WTC11 (cell line): Measurements from ENCODE around the gene RASL11A. TPM values are rescaled to one million over a fixed set of nuclear protein-coding genes. Genes with fewer than 3 reads are reported as not detected.
"Not testable (repeated sequence)": the region's sequence is repeated elsewhere in the genome, so short reads cannot be mapped to it uniquely, and the experiment has no call there.

ENCODE experiments used
- ATAC-seq: fragments of 200-7000 bp; cut with Tn5 transposase; 2 replicates; pipeline ENCODE4 v1.10.0; 2021; ENCODE audit warnings: mild to moderate bottlenecking, moderate library complexity
- CTCF ChIA-PET: fragments of 300-600 bp; sonication (Branson Sonifier 250); formaldehyde crosslinking; loops from one replicate; lab custom pipeline; 2021; ENCODE audit warnings: antibody characterized with exemption; lab: Charles Lee
- POLR2A ChIA-PET: fragments of 350-600 bp; sonication (Branson Sonifier 250); formaldehyde crosslinking; loops from one replicate; lab custom pipeline; 2021; ENCODE audit warnings: antibody characterized with exemption; lab: Charles Lee
- DNase-seq: peaks from one replicate; pipeline ENCODE4 v3.0.0; 2021; ENCODE audit warnings: low spot score
- H3K27ac Mint-ChIP-seq: 2 replicates; pipeline ENCODE4 v1.8.0; 2021; ENCODE audit warnings: mixed read lengths
- H3K27me3 Mint-ChIP-seq: 2 replicates; pipeline ENCODE4 v1.8.0; 2021; ENCODE audit warnings: low read depth, mild to moderate bottlenecking, moderate library complexity, mixed read lengths
- H3K36me3 Mint-ChIP-seq: 2 replicates; pipeline ENCODE4 v1.8.0; 2021; ENCODE audit warnings: mixed read lengths
- H3K4me1 Mint-ChIP-seq: 2 replicates; pipeline ENCODE4 v1.8.0; 2022; ENCODE audit warnings: mixed read lengths
- H3K4me3 Mint-ChIP-seq: 2 replicates; pipeline ENCODE4 v1.8.0; 2021; ENCODE audit warnings: mild to moderate bottlenecking, moderate library complexity, mixed read lengths
- H3K9me3 Mint-ChIP-seq: 2 replicates; pipeline ENCODE4 v1.8.0; 2021; ENCODE audit warnings: mixed read lengths
- AFF4 ChIP-seq: sonication (generic); formaldehyde crosslinking; IDR thresholded peaks from 2 replicates; pipeline ENCODE4 v1.8.1; 2023; ENCODE audit warnings: mild to moderate bottlenecking, missing genetic modification reagents, borderline replicate concordance
- AR ChIP-seq: fragments of 250-450 bp; sonication (Bioruptor Pico); IDR thresholded peaks from 2 replicates; pipeline ENCODE4 v1.9.0; 2021; ENCODE audit warnings: mild to moderate bottlenecking
- ATF1 ChIP-seq: sonication (generic); formaldehyde crosslinking; IDR thresholded peaks from 2 replicates; pipeline ENCODE4 v1.8.1; 2023; ENCODE audit warnings: mild to moderate bottlenecking, moderate library complexity, missing genetic modification reagents
- ERG ChIP-seq: fragments of 250-450 bp; sonication (Bioruptor Pico); IDR thresholded peaks from 2 replicates; pipeline ENCODE4 v1.8.0; 2021; ENCODE audit warnings: mild to moderate bottlenecking
- FOXK1 ChIP-seq: sonication (generic); formaldehyde crosslinking; IDR thresholded peaks from 2 replicates; pipeline ENCODE4 v1.8.0; 2022; ENCODE audit warnings: mild to moderate bottlenecking, moderate library complexity, missing genetic modification reagents
- MXD4 ChIP-seq: fragments of 250-450 bp; sonication (Bioruptor Pico); IDR thresholded peaks from 2 replicates; pipeline ENCODE4 v1.8.0; 2021; ENCODE audit warnings: mild to moderate bottlenecking, moderate library complexity, borderline replicate concordance
- NFE2L1 ChIP-seq: sonication (generic); formaldehyde crosslinking; IDR thresholded peaks from 2 replicates; pipeline ENCODE4 v1.8.1; 2023; ENCODE audit warnings: missing genetic modification reagents
- NFYB ChIP-seq: sonication (generic); formaldehyde crosslinking; conservative IDR thresholded peaks from 2 replicates; pipeline ENCODE4 v1.8.0; 2022; ENCODE audit warnings: low read depth, missing genetic modification reagents
- NR3C1 ChIP-seq: sonication (generic); formaldehyde crosslinking; conservative IDR thresholded peaks from 2 replicates; pipeline ENCODE4 v1.8.1; 2023; ENCODE audit warnings: low read depth, mild to moderate bottlenecking, missing genetic modification reagents
- RORB ChIP-seq: fragments of 250-450 bp; sonication (Bioruptor Pico); IDR thresholded peaks from 2 replicates; pipeline ENCODE4 v1.9.0; 2021; ENCODE audit warnings: mild to moderate bottlenecking
- total RNA-seq: library from RNA; stranded (reverse); gene quantifications from 3 replicates; pipeline ENCODE4 v1.2.3, GENCODE V29; 2021
- TF ChIP-seq, protein P1 (sequence below): sonication (generic); formaldehyde crosslinking; IDR thresholded peaks from 2 replicates; pipeline ENCODE4 v1.8.0; 2022; ENCODE audit warnings: mild to moderate bottlenecking, missing genetic modification reagents

The RASL11A gene
- total RNA-seq, 1 experiment from 2014 or later: 3.5 TPM

- H3K27ac Mint-ChIP-seq: no peak overlapping the region
- POLR2A ChIA-PET: interaction anchor here (0.5 to 0.6 kb wide), 2 partner anchors 12 to 71 kb away, joined by 3 read pairs; no protein-coding TSS in a partner anchor
- CTCF ChIA-PET: interaction anchor here (1.7 to 2.3 kb wide), 2 partner anchors 50 to 73 kb away, joined by 5 to 8 read pairs; no protein-coding TSS in a partner anchor
- H3K4me3 Mint-ChIP-seq: no peak overlapping the region
- H3K9me3 Mint-ChIP-seq: 0 out of 2 replicates have a peak, but pooled peaks cover 3% of the 10 kb centered on the region
- H3K36me3 Mint-ChIP-seq: no peaks in the 10 kb centered on the region
- DNase-seq (no peak), ATAC-seq (no peak)
- TF ChIP-seq, protein P1, sequence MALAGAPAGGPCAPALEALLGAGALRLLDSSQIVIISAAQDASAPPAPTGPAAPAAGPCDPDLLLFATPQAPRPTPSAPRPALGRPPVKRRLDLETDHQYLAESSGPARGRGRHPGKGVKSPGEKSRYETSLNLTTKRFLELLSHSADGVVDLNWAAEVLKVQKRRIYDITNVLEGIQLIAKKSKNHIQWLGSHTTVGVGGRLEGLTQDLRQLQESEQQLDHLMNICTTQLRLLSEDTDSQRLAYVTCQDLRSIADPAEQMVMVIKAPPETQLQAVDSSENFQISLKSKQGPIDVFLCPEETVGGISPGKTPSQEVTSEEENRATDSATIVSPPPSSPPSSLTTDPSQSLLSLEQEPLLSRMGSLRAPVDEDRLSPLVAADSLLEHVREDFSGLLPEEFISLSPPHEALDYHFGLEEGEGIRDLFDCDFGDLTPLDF (CRISPR knock-in tag): no peak
- no peak for TF ChIP-seq ATF1 (CRISPR knock-in tag)
- TF ChIP-seq ERG: no peak
- no peak for TF ChIP-seq RORB
- TF ChIP-seq AFF4 (CRISPR knock-in tag): no peak
- TF ChIP-seq NFYB: no peak
- TF ChIP-seq NFE2L1: no peak
- no peak for TF ChIP-seq FOXK1 (CRISPR knock-in tag)
- TF ChIP-seq MXD4: no peak
- no peak for TF ChIP-seq AR (CRISPR knock-in tag)
- H3K27me3 Mint-ChIP-seq: no peaks in the 10 kb centered on the region
- H3K4me1 Mint-ChIP-seq: peaks cover 3% of the 10 kb centered on the region
Measured at GRCh38 chr13:27289011-27289665, 18.5 kb downstream of the RASL11A start.

DNA sequence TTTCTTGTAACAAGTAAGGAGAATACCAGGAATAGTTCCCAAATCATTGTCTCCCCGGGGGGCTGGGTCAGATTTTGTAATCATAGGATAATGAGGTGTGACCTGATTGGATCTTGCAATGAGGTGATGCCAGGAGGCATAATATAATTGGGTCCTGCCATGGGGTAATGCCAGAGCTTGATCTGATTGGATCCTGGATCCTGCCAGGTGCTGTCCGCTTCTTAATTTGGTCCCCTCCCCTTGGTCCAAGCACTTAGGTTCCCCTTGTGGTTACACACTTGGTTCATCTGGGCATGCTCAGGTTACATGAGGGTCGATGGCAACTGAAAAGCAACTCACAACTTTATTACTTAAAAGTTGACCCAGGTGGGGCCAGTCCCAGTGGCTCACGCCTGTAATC lies 20.1 kb downstream of the RASL11A start:
- ChIA-PET CTCF (interaction anchor here (2.3 kb wide), 1 partner anchor 71 kb away, joined by 5 read pairs; no protein-coding TSS in a partner anchor), POLR2A (no interaction called here)
- Mint-ChIP-seq H3K36me3 (no peaks in the 10 kb centered on the region), H3K4me3 (no peak overlapping the region), H3K4me1 (peaks cover 3% of the 10 kb centered on the region), H3K27ac (no peak overlapping the region), H3K9me3 (0 out of 2 replicates have a peak, but pooled peaks cover 3% of the 10 kb centered on the region), H3K27me3 (no peaks in the 10 kb centered on the region)
- TF ChIP-seq NR3C1 (CRISPR knock-in tag): no peak
- TF ChIP-seq ERG: no peak
- no peak for DNase-seq
- ATAC-seq: no peak

DNA sequence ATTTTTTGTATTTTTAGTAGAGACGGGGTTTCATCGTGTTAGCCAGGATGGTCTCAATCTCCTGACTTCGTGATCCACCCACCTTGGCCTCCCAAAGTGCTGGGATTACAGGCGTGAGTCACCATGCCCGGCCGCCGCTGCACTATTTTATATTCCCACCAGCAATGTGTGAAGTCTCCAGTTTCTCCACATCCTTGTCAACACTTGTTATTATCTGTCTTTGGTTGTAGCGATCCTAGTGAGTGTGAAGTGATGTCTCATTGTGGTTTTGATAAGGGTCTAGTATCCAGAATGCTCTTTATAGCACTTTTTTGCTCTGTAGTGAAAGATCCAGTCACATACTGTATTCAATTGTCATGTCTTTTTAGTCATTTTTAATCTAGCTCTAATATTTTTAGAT lies 21.3 kb downstream of the RASL11A start:
- H3K9me3 Mint-ChIP-seq, DNase-seq, ATAC-seq, H3K4me3 Mint-ChIP-seq, H3K4me1 Mint-ChIP-seq, H3K27me3 Mint-ChIP-seq, H3K36me3 Mint-ChIP-seq, CTCF ChIA-PET, H3K27ac Mint-ChIP-seq: not testable (repeated sequence)
- POLR2A ChIA-PET: interaction anchor here (0.6 kb wide), 1 partner anchor 352 kb away, joined by 4 read pairs; no protein-coding TSS in a partner anchor
